DND-41 (cell line): ENCODE data around the gene MALT1.

ENCODE experiments used
- EZH2 ChIP-seq: IDR thresholded peaks from 3 replicates; pipeline ENCODE4 v1.6.1; 2012; ENCODE audit warnings: borderline replicate concordance, low read depth, mild to moderate bottlenecking, moderate library complexity, low read length, inconsistent platforms; ENCODE audit not compliant: severe bottlenecking
- TF ChIP-seq, protein P1 (sequence below): IDR thresholded peaks from 2 replicates; pipeline ENCODE4 v1.5.1; 2012; ENCODE audit warnings: borderline replicate concordance, low read length, moderate library complexity, mild to moderate bottlenecking; ENCODE audit not compliant: poor library complexity, severe bottlenecking; ENCODE audit errors: extremely low read depth

GRCh38 chr18:58639237-58639636 lies 32.0 kb upstream of the MALT1 start:
- TF ChIP-seq EZH2, result no peak
- TF ChIP-seq, protein P1, sequence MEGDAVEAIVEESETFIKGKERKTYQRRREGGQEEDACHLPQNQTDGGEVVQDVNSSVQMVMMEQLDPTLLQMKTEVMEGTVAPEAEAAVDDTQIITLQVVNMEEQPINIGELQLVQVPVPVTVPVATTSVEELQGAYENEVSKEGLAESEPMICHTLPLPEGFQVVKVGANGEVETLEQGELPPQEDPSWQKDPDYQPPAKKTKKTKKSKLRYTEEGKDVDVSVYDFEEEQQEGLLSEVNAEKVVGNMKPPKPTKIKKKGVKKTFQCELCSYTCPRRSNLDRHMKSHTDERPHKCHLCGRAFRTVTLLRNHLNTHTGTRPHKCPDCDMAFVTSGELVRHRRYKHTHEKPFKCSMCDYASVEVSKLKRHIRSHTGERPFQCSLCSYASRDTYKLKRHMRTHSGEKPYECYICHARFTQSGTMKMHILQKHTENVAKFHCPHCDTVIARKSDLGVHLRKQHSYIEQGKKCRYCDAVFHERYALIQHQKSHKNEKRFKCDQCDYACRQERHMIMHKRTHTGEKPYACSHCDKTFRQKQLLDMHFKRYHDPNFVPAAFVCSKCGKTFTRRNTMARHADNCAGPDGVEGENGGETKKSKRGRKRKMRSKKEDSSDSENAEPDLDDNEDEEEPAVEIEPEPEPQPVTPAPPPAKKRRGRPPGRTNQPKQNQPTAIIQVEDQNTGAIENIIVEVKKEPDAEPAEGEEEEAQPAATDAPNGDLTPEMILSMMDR, result no peak
